Subcutaneous abdominal adipose tissue (tissue), 5 donors: ENCODE results near the gene CDK10.
"Not testable (repeated sequence)": the region's sequence is repeated elsewhere in the genome, so short reads cannot be mapped to it uniquely, and the experiment has no call there.

ENCODE experiments used
- H3K27ac ChIP-seq: one replicate; pipeline ENCODE4 v1.7.0; 2013; ENCODE audit warnings: low read depth, mild to moderate bottlenecking, inconsistent platforms, low read length, moderate library complexity
- H3K27me3 ChIP-seq, 5 donors: one replicate each; pipeline ENCODE4 v1.7.0; 2013; ENCODE audit warnings: low read length in 5 of 5, inconsistent platforms in 1 of 5; ENCODE audit not compliant: control insufficient read depth in 5 of 5, insufficient read depth in 4 of 5
- H3K36me3 ChIP-seq, 5 donors: one replicate each; pipeline ENCODE4 v1.7.0; 2013; ENCODE audit warnings: low read length in 5 of 5; ENCODE audit not compliant: control insufficient read depth in 5 of 5, insufficient read depth in 5 of 5
- H3K4me1 ChIP-seq, 5 donors: one replicate each; pipeline ENCODE4 v1.7.0; 2013; ENCODE audit warnings: low read length in 5 of 5, mild to moderate bottlenecking in 3 of 5, moderate library complexity in 1 of 5; ENCODE audit not compliant: control insufficient read depth in 5 of 5, insufficient read depth in 5 of 5
- H3K4me3 ChIP-seq, 5 donors: one replicate each; pipeline ENCODE4 v1.7.0; 2013; ENCODE audit warnings: low read length in 5 of 5, low read depth in 1 of 5
- H3K9ac ChIP-seq, 5 donors: one replicate each; pipeline ENCODE4 v1.7.0; 2013; ENCODE audit warnings: low read length in 5 of 5, mild to moderate bottlenecking in 4 of 5, moderate library complexity in 3 of 5
- H3K9me3 ChIP-seq, 5 donors: one replicate each; pipeline ENCODE4 v1.7.0; 2013; ENCODE audit warnings: low read length in 5 of 5; ENCODE audit not compliant: control insufficient read depth in 5 of 5
- donor health status: healthy.
- donor health status: healthy.
- donor health status: healthy.
- donor health status: healthy.
- donor health status: healthy.

The CDK10 gene

DNA sequence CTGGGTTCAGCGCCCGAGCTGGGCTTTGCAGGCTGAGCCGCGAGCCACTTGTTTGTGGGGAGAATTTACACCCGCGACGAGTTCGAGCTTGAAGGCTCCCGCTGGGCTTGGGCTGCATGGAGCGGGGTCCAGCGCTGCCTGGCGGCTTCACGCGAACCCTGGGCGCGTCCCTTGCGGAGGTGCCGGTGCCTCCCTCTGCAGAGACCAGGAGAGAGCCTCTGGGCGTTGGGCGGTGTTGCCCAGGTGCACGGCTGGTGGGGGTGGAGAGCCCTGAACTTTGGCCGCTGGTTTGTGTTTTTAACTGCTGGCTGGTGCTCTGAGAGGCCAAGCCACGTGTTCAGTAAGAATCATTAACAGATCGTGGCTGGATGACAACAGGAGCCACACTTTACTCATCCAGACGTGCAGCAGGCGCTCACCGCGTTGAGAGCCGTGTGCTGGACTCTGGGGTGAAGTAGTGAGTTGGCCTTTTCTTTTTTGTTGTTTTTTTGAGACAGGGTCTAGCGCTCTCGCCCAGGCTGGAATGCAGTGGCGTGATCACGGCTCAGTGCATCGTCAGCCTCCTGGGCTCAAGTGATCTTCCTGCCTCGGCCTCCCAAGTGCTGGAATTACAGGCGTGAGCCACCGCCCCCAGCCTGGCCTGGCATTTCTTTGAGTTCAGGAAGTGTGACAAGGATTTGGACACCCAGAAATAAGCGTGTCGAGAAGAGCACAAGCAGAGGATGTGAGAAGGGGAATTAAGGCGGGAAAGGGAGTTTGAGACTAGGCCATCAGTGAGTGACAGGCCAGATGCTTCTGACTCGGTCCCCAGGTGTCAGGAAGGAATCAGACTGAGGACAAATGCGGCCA lies 827 bp downstream of the CDK10 start:
- no peaks in the 10 kb centered on the region for H3K27me3 ChIP-seq
- H3K4me1 ChIP-seq: peaks cover 0 to 13% (median 10%) of the 10 kb centered on the region in 5 donors
- H3K36me3 ChIP-seq: peaks cover 0 to 26% (median 19%) of the 10 kb centered on the region in 5 donors
- H3K9me3 ChIP-seq: peaks cover 0 to 5% (median 0%) of the 10 kb centered on the region in 5 donors
- H3K9ac ChIP-seq: peak overlapping the region; percentile 48 to 92 (median 78)
- H3K27ac ChIP-seq: peak overlapping the region; percentile 76
- H3K4me3 ChIP-seq: peak overlapping the region; percentile 80 to 90 (median 87)

DNA sequence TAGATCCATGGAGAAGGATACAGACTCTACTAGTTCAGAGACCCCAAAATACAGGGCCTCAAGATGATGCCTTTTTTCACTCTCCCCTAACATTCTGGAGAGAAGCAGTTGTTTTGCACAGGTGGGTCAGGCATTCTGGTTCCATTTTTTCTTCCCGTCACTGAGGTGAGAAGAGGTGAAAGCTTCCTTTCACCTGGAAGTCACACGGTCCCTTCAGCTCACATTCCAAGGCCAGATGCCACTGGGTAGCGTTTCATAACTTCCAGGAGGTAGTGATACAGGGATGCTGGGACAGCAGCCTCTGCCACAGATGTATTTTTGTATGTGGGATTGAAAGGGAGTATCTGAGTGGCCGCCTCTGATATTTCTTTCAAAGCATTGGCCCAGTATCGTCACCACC lies 1.9 kb downstream of the CDK10 start:
- H3K4me3 ChIP-seq: no peak overlapping the region
- peaks cover 0 to 13% (median 10%) of the 10 kb centered on the region in 5 donors for H3K4me1 ChIP-seq
- no peaks in the 10 kb centered on the region for H3K27me3 ChIP-seq
- no peak overlapping the region for H3K27ac ChIP-seq
- peaks cover 0 to 30% (median 26%) of the 10 kb centered on the region in 5 donors for H3K36me3 ChIP-seq
- H3K9ac ChIP-seq: no peak overlapping the region
- peaks cover 0 to 5% (median 0%) of the 10 kb centered on the region in 5 donors for H3K9me3 ChIP-seq

DNA sequence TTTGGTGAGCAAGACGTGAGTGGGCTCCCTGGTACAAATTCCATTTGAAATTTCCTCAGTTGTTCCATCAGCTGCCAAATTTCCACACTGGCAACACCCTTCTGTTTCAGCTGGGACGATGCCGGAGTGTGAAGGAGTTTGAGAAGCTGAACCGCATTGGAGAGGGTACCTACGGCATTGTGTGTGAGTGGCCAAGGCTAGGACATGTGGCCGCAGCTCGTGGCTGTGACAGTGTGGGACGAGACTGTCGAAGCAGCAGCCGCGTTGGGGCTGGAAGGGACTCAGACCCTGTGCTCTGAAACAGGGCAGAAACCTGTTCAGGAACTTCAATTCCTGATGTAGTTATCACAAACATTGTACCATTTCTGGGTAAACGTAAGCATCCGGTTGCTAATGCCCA lies 2.7 kb downstream of the CDK10 start:
- H3K27me3 ChIP-seq: no peaks in the 10 kb centered on the region
- no peak overlapping the region for H3K9ac ChIP-seq
- H3K9me3 ChIP-seq: peaks cover 0 to 5% (median 0%) of the 10 kb centered on the region in 5 donors
- no peak overlapping the region for H3K27ac ChIP-seq
- peaks cover 0 to 38% (median 34%) of the 10 kb centered on the region in 5 donors for H3K36me3 ChIP-seq
- no peak overlapping the region for H3K4me3 ChIP-seq
- peaks cover 0 to 13% (median 10%) of the 10 kb centered on the region in 5 donors for H3K4me1 ChIP-seq

DNA sequence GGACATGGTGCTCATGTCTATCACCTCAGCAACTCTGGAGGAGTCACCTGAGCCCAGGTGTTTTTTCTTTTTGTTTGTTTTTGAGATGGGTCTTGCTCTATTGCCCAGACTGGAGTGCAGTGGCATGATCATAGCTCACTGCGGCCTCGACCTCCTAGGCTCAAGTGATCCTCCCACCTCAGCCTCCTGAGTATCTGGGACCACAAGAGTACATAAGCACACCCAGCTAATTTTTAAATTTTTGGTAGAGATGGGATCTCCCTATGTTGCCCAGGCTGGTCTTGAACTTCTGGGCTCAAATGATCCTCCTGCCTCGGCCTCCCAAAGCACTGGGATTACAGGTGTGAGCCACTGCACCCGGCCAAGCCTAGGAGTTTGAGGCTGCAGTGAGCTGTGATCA lies 3.1 kb downstream of the CDK10 start:
- H3K27me3 ChIP-seq, H3K9me3 ChIP-seq, H3K9ac ChIP-seq, H3K4me3 ChIP-seq, H3K27ac ChIP-seq: not testable (repeated sequence)
- Histone ChIP-seq H3K36me3 (peaks cover 0 to 42% (median 38%) of the 10 kb centered on the region in 5 donors), H3K4me1 (peaks cover 0 to 13% (median 10%) of the 10 kb centered on the region in 5 donors)

DNA sequence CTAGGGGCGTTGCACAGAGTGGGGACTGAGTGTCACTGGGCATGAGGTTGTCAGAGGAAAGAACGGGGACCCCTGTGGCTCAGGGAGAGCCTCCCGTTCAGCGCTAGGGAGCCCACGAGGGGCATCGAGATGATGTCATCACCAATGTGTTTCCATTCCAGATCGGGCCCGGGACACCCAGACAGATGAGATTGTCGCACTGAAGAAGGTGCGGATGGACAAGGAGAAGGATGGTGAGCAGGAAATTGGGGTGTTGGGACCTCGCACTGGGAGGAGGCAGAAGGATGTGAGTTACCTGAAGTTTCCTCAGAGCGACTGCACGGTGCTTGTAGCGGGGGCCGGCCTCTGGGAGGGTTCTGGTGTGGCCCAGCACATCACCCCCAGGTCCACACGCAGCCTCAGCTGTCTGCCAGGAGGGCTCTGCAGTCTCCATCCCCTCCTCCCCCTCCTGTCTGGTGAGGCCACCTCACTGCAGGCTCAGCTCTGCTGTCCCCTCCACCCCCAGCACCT lies 4.0 kb downstream of the CDK10 start:
- peaks cover 0 to 13% (median 10%) of the 10 kb centered on the region in 5 donors for H3K4me1 ChIP-seq
- no peaks in the 10 kb centered on the region for H3K9me3 ChIP-seq
- no peak overlapping the region for H3K4me3 ChIP-seq
- H3K27ac ChIP-seq: no peak overlapping the region
- H3K9ac ChIP-seq: no peak overlapping the region
- peaks cover 0 to 48% (median 45%) of the 10 kb centered on the region in 5 donors for H3K36me3 ChIP-seq
- no peaks in the 10 kb centered on the region for H3K27me3 ChIP-seq

DNA sequence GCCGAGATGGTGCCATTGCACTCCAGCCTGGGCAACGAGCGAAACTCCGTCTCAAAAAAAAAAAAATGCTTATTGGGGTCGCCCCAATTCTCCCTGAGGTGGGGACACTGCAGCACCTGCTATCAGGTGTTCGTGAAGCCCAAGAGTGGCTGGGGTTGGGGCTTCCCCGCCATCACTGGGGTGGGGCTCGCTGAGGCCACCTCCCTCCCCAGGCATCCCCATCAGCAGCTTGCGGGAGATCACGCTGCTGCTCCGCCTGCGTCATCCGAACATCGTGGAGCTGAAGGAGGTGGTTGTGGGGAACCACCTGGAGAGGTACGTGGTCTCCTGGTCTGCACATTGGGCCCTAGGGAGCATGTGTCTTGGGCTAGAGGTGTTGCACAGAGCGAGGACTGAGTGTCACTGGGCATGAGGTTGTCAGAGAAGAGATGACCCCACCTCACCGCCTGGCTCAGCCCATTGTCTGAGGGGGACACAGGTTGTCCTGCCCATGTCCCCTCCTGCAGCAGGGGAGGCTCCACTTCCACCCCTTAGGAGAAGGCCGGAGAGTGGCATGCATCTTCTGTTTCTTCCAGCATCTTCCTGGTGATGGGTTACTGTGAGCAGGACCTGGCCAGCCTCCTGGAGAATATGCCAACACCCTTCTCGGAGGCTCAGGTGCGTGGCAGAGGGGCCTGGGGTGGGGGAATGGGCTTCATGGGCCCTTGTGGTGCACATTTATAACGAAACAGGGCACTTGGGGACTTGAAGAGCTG lies 4.9 kb downstream of the CDK10 start:
- H3K4me3 ChIP-seq: no peak overlapping the region
- peaks cover 0 to 10% (median 10%) of the 10 kb centered on the region in 5 donors for H3K4me1 ChIP-seq
- H3K27ac ChIP-seq: no peak overlapping the region
- H3K9ac ChIP-seq: no peak overlapping the region
- H3K27me3 ChIP-seq: no peaks in the 10 kb centered on the region
- H3K9me3 ChIP-seq: no peaks in the 10 kb centered on the region
- peaks cover 0 to 54% (median 52%) of the 10 kb centered on the region in 5 donors for H3K36me3 ChIP-seq

DNA sequence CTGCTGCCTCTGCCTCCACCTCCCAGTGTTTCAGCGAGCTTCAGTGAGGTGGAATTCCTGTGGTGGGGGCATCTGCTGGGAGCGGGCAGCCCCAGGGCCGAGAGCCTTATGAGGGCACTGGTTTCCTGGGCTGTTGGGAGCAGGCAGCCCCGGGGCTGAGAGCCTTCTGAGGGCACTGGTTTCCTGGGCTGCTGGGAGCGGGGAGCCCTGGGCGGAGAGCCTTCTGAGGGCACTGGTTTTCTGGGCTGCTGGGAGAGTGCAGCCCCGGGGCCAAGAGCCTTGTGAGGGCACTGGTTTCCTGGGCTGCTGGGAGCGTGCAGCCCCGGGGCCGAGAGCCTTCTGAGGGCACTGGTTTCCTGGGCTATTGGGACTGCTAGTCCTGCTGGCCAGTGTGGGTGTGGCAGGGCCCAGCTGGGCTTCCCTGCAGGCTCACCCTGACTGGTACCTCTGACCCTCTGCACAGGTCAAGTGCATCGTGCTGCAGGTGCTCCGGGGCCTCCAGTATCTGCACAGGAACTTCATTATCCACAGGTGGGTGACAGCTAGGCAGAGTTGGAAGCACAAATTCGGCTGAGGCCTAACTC lies 5.6 kb downstream of the CDK10 start:
- Histone ChIP-seq H3K4me3 (no peak overlapping the region), H3K36me3 (peaks cover 0 to 59% (median 52%) of the 10 kb centered on the region in 5 donors)

DNA sequence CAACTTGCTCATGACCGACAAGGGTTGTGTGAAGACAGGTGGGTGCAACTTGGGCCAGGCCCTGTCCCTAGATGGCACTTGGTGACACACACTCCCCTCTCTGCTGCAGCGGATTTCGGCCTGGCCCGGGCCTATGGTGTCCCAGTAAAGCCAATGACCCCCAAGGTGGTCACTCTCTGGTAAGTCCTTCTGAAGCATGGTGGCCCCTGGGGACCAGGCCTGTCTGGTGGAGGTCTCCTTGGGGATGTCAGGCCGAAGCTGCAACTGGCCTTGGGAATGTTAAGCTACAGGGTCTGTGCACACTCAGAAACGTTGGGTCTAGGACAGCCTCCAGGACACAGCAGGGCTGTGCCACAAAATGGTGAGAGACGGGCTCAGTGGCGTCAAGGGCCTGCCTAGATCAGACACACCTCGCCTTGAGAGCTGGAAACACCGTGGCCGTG lies 6.8 kb downstream of the CDK10 start:
- Histone ChIP-seq H3K27ac (no peak overlapping the region), H3K4me1 (no peaks in the 10 kb centered on the region), H3K27me3 (no peaks in the 10 kb centered on the region), H3K9me3 (no peaks in the 10 kb centered on the region), H3K9ac (no peak overlapping the region), H3K4me3 (no peak overlapping the region), H3K36me3 (peaks cover 0 to 70% (median 54%) of the 10 kb centered on the region in 5 donors)

More for the DNA sequence above, 5.6 kb downstream of the CDK10 start:
- no peaks in the 10 kb centered on the region for H3K9me3 ChIP-seq
- H3K4me1 ChIP-seq: peaks cover 0 to 8% (median 8%) of the 10 kb centered on the region in 5 donors
- H3K27ac ChIP-seq: no peak overlapping the region
- H3K27me3 ChIP-seq: no peaks in the 10 kb centered on the region
- H3K9ac ChIP-seq: no peak overlapping the region

DNA sequence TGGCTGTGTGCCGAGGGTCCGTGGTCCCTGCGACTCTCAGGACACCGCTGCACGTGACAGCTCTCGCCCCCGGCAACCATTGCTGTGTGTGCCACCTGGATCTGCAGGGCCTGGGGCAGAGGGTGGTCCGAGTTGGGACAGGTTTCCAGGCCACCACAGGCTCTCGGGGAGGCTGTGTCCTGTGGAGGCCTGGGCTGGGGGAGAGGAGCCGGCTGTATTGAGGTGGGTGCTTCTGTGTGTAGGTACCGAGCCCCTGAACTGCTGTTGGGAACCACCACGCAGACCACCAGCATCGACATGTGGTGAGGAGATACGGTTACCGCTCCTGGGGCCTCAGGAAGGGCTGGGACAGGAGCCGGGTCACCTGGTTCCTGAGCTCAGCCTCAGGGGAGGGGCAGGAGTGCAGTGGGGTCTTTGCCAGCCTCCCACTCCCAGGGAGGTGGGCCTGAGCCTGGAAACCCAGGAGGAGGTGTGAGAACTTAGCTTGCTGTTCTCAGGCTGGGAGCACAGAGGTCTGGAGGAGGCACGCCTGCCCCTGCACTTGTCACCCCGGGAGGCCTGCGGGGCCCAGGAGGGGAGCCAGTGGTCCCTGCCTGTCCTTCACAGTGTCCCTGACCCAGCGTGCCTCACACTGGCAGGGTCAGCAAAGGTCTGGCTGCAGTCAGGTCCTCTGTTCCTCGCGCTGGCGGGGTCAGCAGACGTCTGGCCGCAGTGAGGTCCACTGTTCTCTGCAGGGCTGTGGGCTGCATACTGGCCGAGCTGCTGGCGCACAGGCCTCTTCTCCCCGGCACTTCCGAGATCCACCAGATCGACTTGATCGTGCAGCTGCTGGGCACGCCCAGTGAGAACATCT lies 7.7 kb downstream of the CDK10 start:
- no peak overlapping the region for H3K4me3 ChIP-seq
- H3K36me3 ChIP-seq: peaks cover 0 to 70% (median 52%) of the 10 kb centered on the region in 5 donors
- H3K27ac ChIP-seq: no peak overlapping the region

More for the DNA sequence above, 7.7 kb downstream of the CDK10 start:
- H3K9ac ChIP-seq: no peak overlapping the region
- H3K27me3 ChIP-seq: no peaks in the 10 kb centered on the region
- no peaks in the 10 kb centered on the region for H3K4me1 ChIP-seq
- no peaks in the 10 kb centered on the region for H3K9me3 ChIP-seq
